OCI-LY3 (cell line): Measurements from ENCODE around the gene LNPEP.
"Not testable (repeated sequence)": the region's sequence is repeated elsewhere in the genome, so short reads cannot be mapped to it uniquely, and the experiment has no call there.

ENCODE experiments used
- H2AFZ ChIP-seq: fragments of 200-600, 300-600 bp; shearing (Covaris generic); 2 replicates; pipeline ENCODE4 v1.6.0; 2014; ENCODE audit warnings: antibody characterized with exemption, low read depth, low read length
- H3K27ac ChIP-seq: fragments of 200-600, 300-600 bp; sonication (generic); 2 replicates; pipeline ENCODE4 v1.5.1; 2014; ENCODE audit warnings: mild to moderate bottlenecking, low read length, moderate library complexity, mixed read lengths
- H3K27me3 ChIP-seq: fragments of 200-600, 300-600 bp; sonication (generic); 2 replicates; pipeline ENCODE4 v1.6.1; 2014; ENCODE audit warnings: low read depth, low read length, mixed read lengths
- H3K36me3 ChIP-seq: fragments of 200-600, 300-600 bp; sonication (generic); replicated peaks from 2 replicates; pipeline ENCODE3; 2014; ENCODE audit warnings: low read depth, low read length, mixed read lengths
- H3K4me1 ChIP-seq: fragments of 300-600, 200-600 bp; sonication (generic); 2 replicates; pipeline ENCODE4 v1.6.1; 2014; ENCODE audit warnings: low read length, mixed read lengths
- H3K4me2 ChIP-seq: fragments of 200-600, 300-600 bp; sonication (generic); 2 replicates; pipeline ENCODE4 v1.6.1; 2014; ENCODE audit warnings: low read length, mixed read lengths
- H3K4me3 ChIP-seq: fragments of 300-600, 200-600 bp; sonication (generic); 2 replicates; pipeline ENCODE4 v1.5.1; 2014; ENCODE audit warnings: antibody characterized with exemption, mild to moderate bottlenecking, low read length, moderate library complexity
- H3K79me2 ChIP-seq: fragments of 300-600, 200-600 bp; shearing (Covaris generic); 2 replicates; pipeline ENCODE4 v1.6.1; 2014; ENCODE audit warnings: mild to moderate bottlenecking, low read length, mixed read lengths
- H3K9ac ChIP-seq: fragments of 300-600, 200-600 bp; shearing (Covaris generic); 2 replicates; pipeline ENCODE4 v1.6.0; 2014; ENCODE audit warnings: mild to moderate bottlenecking, low read length, moderate library complexity
- H3K9me3 ChIP-seq: fragments of 200-600, 300-600 bp; shearing (Covaris generic); 2 replicates; pipeline ENCODE4 v1.6.1; 2014; ENCODE audit warnings: low read length, mixed read lengths; ENCODE audit not compliant: insufficient read depth
- H4K20me1 ChIP-seq: fragments of 200-600, 300-600 bp; sonication (generic); 2 replicates; pipeline ENCODE4 v1.6.1; 2016; ENCODE audit warnings: low read length, mixed read lengths; ENCODE audit not compliant: insufficient read depth
- EZH2phosphoT487 ChIP-seq: fragments of 200-600 bp; shearing (Covaris generic); IDR thresholded peaks from 2 replicates; pipeline ENCODE4 v1.6.1; 2018; ENCODE audit warnings: antibody characterized with exemption, mixed run types, low read depth
- TF ChIP-seq, protein P1 (sequence below): fragments of 200-600, 300-600 bp; sonication (generic); IDR thresholded peaks from 2 replicates; pipeline ENCODE4 v1.5.1; 2014; ENCODE audit warnings: antibody characterized with exemption, low read length, low read depth

The LNPEP gene

DNA sequence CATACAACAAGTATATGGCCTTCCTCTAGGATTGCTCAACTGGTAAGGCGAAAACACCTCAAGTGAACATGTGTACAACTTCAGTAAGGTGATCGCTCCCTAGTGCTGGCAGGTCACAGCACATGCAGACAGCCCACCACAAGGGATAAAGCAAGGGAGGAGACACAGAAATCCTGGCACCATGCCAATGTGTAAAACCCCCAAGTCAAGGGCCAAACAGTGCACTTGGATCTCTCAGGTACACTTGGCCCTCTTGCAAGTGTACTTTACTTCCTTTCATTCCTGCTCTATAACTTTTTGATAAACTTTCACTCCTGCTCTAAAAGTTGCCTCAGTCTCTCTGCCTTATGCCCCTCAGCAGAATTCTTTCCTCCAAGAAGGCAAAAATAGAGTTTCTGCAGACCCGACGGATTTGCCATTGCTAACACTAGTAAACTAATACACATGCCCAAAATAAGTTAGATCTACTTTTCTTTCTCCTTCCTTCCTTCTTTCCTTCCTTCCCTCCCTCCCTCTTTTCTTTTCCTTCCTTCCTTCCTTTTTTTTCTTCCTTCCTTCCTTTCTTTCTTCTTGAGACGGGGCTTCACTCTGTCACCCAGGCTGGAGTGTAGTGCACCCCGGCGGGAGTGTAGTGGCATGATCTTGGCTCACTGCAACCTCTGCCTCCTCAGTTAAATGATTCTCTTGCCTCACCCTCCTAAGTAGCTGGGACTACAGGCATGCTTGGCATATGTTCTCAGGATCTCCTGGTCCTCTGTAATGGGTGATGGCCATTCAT is 6.8 kb upstream of the LNPEP start:
- H3K9me3 ChIP-seq: no peaks in the 10 kb centered on the region; the same call in 1 of the 2 replicates
- no peak overlapping the region for H2AFZ ChIP-seq
- H3K79me2 ChIP-seq: peaks cover 19% of the 10 kb centered on the region; the same call in 1 of the 2 replicates
- H3K27ac ChIP-seq: no peak overlapping the region
- no peaks in the 10 kb centered on the region for H3K27me3 ChIP-seq
- no peak overlapping the region for H3K4me3 ChIP-seq
- TF ChIP-seq EZH2phosphoT487: no peak
- TF ChIP-seq, protein P1, sequence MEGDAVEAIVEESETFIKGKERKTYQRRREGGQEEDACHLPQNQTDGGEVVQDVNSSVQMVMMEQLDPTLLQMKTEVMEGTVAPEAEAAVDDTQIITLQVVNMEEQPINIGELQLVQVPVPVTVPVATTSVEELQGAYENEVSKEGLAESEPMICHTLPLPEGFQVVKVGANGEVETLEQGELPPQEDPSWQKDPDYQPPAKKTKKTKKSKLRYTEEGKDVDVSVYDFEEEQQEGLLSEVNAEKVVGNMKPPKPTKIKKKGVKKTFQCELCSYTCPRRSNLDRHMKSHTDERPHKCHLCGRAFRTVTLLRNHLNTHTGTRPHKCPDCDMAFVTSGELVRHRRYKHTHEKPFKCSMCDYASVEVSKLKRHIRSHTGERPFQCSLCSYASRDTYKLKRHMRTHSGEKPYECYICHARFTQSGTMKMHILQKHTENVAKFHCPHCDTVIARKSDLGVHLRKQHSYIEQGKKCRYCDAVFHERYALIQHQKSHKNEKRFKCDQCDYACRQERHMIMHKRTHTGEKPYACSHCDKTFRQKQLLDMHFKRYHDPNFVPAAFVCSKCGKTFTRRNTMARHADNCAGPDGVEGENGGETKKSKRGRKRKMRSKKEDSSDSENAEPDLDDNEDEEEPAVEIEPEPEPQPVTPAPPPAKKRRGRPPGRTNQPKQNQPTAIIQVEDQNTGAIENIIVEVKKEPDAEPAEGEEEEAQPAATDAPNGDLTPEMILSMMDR: no peak
- no peaks in the 10 kb centered on the region for H3K36me3 ChIP-seq
- H3K4me1 ChIP-seq: peaks cover 38% of the 10 kb centered on the region
- H4K20me1 ChIP-seq: no peaks in the 10 kb centered on the region
- no peak overlapping the region for H3K4me2 ChIP-seq
- no peak overlapping the region for H3K9ac ChIP-seq

DNA sequence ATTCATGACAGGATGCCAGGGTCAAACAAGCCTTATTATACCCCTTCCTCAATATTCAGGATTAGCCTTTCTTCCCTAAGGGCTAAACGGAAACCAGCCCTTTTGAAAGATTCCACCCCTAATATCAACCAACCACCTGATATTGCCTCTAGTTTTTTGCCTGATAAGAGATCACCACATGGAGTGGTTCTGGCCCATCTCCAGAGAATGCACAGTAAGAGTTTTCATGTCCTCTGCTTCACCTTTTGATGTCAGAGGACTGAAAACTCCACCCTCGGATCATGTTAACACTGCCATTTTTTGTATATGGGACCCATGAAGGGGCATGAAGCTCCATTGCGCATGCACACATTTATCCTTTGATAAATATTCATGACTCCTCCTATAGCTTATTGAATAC is 5.8 kb upstream of the LNPEP start:
- H2AFZ ChIP-seq: no peak overlapping the region
- H3K9ac ChIP-seq: no peak overlapping the region

DNA sequence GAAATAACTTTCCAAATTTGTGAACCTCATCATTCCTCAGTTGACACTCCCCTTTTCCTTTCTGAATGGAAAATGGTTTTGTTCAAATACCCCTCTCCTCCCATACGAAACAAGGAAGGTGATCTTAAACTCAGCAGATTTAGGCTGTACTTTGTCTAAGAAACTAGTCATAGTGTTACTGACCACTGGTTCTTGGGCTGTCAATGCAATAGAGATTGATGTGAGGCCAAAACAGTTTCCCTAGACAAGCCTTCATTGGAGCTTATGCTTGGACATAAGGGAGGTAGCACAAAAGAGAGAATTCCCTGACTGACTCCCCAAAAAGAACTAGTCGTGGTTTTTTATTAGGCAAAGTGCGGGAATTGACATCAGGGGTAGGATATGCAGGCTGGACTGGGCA is 5.3 kb upstream of the LNPEP start:
- H3K27me3 ChIP-seq: no peaks in the 10 kb centered on the region
- peaks cover 19% of the 10 kb centered on the region; the same call in 1 of the 2 replicates for H3K79me2 ChIP-seq
- H3K9ac ChIP-seq: no peak overlapping the region
- no peak overlapping the region for H3K27ac ChIP-seq
- no peak overlapping the region for H3K4me3 ChIP-seq
- H3K4me2 ChIP-seq: no peak overlapping the region
- no peak for TF ChIP-seq EZH2phosphoT487
- TF ChIP-seq, protein P1: no peak
- H3K9me3 ChIP-seq: peaks cover 2% of the 10 kb centered on the region; the same call in 1 of the 2 replicates
- H4K20me1 ChIP-seq: no peaks in the 10 kb centered on the region
- no peaks in the 10 kb centered on the region for H3K36me3 ChIP-seq
- H2AFZ ChIP-seq: no peak overlapping the region
- peaks cover 41% of the 10 kb centered on the region for H3K4me1 ChIP-seq

More for the DNA sequence above, 5.8 kb upstream of the LNPEP start:
- Histone ChIP-seq H3K4me2 (no peak overlapping the region), H3K27me3 (no peaks in the 10 kb centered on the region), H3K79me2 (peaks cover 19% of the 10 kb centered on the region; the same call in 1 of the 2 replicates), H3K36me3 (no peaks in the 10 kb centered on the region), H3K4me3 (no peak overlapping the region), H4K20me1 (no peaks in the 10 kb centered on the region), H3K4me1 (peaks cover 41% of the 10 kb centered on the region), H3K9me3 (peaks cover 2% of the 10 kb centered on the region; the same call in 1 of the 2 replicates), H3K27ac (no peak overlapping the region)
- no peak for TF ChIP-seq EZH2phosphoT487
- TF ChIP-seq, protein P1: no peak

DNA sequence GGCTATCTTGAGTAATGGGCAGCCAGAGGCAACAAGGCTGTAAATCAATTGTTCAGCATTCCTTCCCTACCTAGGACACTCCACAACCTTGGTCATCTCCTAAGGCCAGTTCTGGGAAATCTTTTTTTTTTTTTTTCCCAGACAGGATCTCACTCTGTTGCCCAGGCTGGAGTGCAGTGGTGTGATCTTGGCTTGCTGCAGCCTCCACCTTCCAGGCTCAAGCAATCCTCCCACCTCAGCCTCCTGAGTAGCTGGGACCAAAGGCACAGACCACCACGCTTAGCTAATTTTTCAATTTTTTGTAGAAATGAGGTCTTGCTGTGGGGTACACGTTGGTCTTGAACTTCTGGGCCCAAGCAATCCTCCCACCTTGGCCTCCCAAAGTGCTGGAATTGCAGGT is 4.8 kb upstream of the LNPEP start:
- Histone ChIP-seq H3K27ac (peak overlapping the region; percentile 12), H3K4me1 (peaks cover 40% of the 10 kb centered on the region), H3K79me2 (peaks cover 21% of the 10 kb centered on the region), H3K4me3 (peak overlapping the region; percentile 98; the same call in 1 of the 2 replicates), H3K4me2 (peak overlapping the region; percentile 94)
- not testable (repeated sequence) for H3K36me3 ChIP-seq, H3K27me3 ChIP-seq, H3K9ac ChIP-seq, H2AFZ ChIP-seq, H3K9me3 ChIP-seq, H4K20me1 ChIP-seq
